PFSK-1 (cell line): Measurements from ENCODE around the gene TSEN15.

ENCODE experiments used
- POLR2AphosphoS5 ChIP-seq: IDR thresholded peaks from 2 replicates; pipeline ENCODE4 v1.6.1; 2012; ENCODE audit warnings: low read depth, mild to moderate bottlenecking, control low read depth, low read length, moderate library complexity
- TAF1 ChIP-seq: IDR thresholded peaks from 2 replicates; pipeline ENCODE4 v1.6.1; 2012; ENCODE audit warnings: low read length, control low read depth, borderline replicate concordance; ENCODE audit not compliant: insufficient read depth
- TF ChIP-seq, protein P1 (sequence below), 2 experiments: IDR thresholded peaks; 2 replicates each; pipeline versions ENCODE4 v1.6.1 to v1.8.0; 2011 to 2012; ENCODE audit warnings: low read depth in 2 of 2, low read length in 2 of 2, control low read depth in 1 of 2, inconsistent platforms in 1 of 2, mild to moderate bottlenecking in 1 of 2, moderate library complexity in 1 of 2; ENCODE audit not compliant: insufficient read depth in 1 of 2

DNA sequence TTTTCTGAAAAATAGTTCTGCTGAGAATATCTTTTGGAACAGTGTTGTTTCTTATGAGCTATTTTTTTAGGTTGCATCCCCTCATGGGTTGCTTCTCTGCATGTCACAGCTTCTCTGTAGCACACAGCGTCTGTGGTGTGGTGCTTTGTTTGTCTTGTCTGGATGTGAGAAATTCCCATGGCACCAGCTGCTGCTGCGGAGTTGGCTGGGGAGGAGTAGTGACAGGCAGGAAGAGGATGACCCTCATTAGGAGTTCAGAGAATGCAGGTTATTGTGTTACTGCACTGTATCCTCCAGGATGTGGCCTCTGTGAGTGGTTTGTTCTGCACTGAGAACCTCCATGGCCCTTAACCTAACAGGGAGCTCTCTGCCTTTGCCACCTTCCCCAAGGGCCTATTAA, 64.8 kb downstream of the TSEN15 start:
- TF ChIP-seq TAF1 (no peak), POLR2AphosphoS5 (no peak)
- TF ChIP-seq, protein P1, sequence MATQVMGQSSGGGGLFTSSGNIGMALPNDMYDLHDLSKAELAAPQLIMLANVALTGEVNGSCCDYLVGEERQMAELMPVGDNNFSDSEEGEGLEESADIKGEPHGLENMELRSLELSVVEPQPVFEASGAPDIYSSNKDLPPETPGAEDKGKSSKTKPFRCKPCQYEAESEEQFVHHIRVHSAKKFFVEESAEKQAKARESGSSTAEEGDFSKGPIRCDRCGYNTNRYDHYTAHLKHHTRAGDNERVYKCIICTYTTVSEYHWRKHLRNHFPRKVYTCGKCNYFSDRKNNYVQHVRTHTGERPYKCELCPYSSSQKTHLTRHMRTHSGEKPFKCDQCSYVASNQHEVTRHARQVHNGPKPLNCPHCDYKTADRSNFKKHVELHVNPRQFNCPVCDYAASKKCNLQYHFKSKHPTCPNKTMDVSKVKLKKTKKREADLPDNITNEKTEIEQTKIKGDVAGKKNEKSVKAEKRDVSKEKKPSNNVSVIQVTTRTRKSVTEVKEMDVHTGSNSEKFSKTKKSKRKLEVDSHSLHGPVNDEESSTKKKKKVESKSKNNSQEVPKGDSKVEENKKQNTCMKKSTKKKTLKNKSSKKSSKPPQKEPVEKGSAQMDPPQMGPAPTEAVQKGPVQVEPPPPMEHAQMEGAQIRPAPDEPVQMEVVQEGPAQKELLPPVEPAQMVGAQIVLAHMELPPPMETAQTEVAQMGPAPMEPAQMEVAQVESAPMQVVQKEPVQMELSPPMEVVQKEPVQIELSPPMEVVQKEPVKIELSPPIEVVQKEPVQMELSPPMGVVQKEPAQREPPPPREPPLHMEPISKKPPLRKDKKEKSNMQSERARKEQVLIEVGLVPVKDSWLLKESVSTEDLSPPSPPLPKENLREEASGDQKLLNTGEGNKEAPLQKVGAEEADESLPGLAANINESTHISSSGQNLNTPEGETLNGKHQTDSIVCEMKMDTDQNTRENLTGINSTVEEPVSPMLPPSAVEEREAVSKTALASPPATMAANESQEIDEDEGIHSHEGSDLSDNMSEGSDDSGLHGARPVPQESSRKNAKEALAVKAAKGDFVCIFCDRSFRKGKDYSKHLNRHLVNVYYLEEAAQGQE (IDR thresholded peaks at IDR 0.05; ENCODE audit: insufficient read depth in 1 of 2, low read depth in 2 of 2, low read length in 2 of 2) = peak in 1 of 2 experiments; percentile 67; a peak in 1 of 4 replicates
